HepG2 (cell line): ENCODE data around the gene SULT2B1. TPM values are rescaled to one million over a fixed set of nuclear protein-coding genes. Genes with fewer than 3 reads are reported as not detected.

Experiments
- ATAC-seq: fragments of 200-7000 bp; cut with Tn5 transposase; 3 replicates; pipeline ENCODE4 v1.9.1; 2020; ENCODE audit warnings: mild to moderate bottlenecking, moderate library complexity
- BruUV-seq: library from RNA; stranded (reverse); fragments of 400-500 nt; replicated peaks from 2 replicates; lab custom pipeline; 2021; lab: Mats Ljungman, UMichigan
- CTCF ChIA-PET: fragments of 300-600 bp; formaldehyde crosslinking; extraction: SDS; loops from one replicate; lab custom pipeline; 2021; ENCODE audit warnings: low total read pairs, inconsistent platforms, low intra/inter-chr PET ratio; lab: Yijun Ruan, JAX
- POLR2A ChIA-PET: fragments of 350-600 bp; sonication (Branson Sonifier 250); formaldehyde crosslinking; loops from one replicate; lab custom pipeline; 2020; ENCODE audit warnings: antibody characterized with exemption, inconsistent platforms; lab: Yijun Ruan, JAX
- DNase-seq: peaks from one replicate; pipeline ENCODE4 v3.0.0-alpha.2; 2015; ENCODE audit warnings: low spot score
- FAIRE-seq: peaks from 3 replicates; lab custom pipeline; 2011; peaks lifted over from hg19 to GRCh38; lab: Jason Lieb, UNC
- H2AFZ ChIP-seq: one replicate; pipeline ENCODE4 v1.6.1; 2011; ENCODE audit warnings: low read length, inconsistent platforms
- H3K27ac ChIP-seq: fragments of 300-600 bp; 3 replicates; pipeline ENCODE4 v1.8.0; 2011; ENCODE audit warnings: mixed run types, mild to moderate bottlenecking, mixed read lengths, low read length, inconsistent platforms; ENCODE audit not compliant: insufficient read depth; ENCODE audit errors: extremely low read length
- H3K27me3 ChIP-seq, 2 experiments: fragments of 200-600 bp in 1 of 2; 2 replicates in 1 of 2; 3 replicates in 1 of 2; pipeline versions ENCODE4 v1.6.0 to v1.8.0; 2011; ENCODE audit warnings: low read length in 2 of 2, mild to moderate bottlenecking in 2 of 2, moderate library complexity in 2 of 2, inconsistent platforms in 1 of 2; ENCODE audit not compliant: insufficient read depth in 2 of 2, control insufficient read depth in 1 of 2
- H3K36me3 ChIP-seq, 2 experiments: fragments of 200-600 bp in 1 of 2; replicated peaks in 1 of 2; 2 replicates in 1 of 2; 3 replicates in 1 of 2; pipeline versions ENCODE4 v1.5.1 to v1.8.0; 2011; ENCODE audit warnings: low read length in 2 of 2, inconsistent platforms in 1 of 2; ENCODE audit not compliant: insufficient read depth in 2 of 2, control insufficient read depth in 1 of 2
- H3K4me1 ChIP-seq: 2 replicates; pipeline ENCODE4 v1.5.1; 2012; ENCODE audit warnings: low read length, inconsistent platforms; ENCODE audit not compliant: insufficient read depth
- H3K4me2 ChIP-seq: 2 replicates; pipeline ENCODE4 v1.6.0; 2011; ENCODE audit warnings: low read depth, low read length, inconsistent platforms
- H3K4me3 ChIP-seq, 3 experiments: fragments of 200-600 bp in 1 of 3; sonication (generic), shearing (Covaris generic) in 1 of 3; replicated peaks in 1 of 3; 2 replicates each; pipeline ENCODE4 v1.5.1; 2011 to 2016; ENCODE audit warnings: low read length in 3 of 3, inconsistent platforms in 2 of 3, low read depth in 2 of 3, mild to moderate bottlenecking in 2 of 3, control low read depth in 1 of 3, mixed read lengths in 1 of 3; ENCODE audit not compliant: insufficient read depth in 1 of 3
- H3K79me2 ChIP-seq: one replicate; pipeline ENCODE4 v1.6.1; 2011; ENCODE audit warnings: low read length, inconsistent platforms; ENCODE audit not compliant: insufficient read depth
- H3K9ac ChIP-seq: 2 replicates; pipeline ENCODE4 v1.6.0; 2011; ENCODE audit warnings: mild to moderate bottlenecking, low read depth, low read length, inconsistent platforms; ENCODE audit not compliant: insufficient read depth
- H3K9me3 ChIP-seq: 2 replicates; pipeline ENCODE4 v1.5.1; 2012; ENCODE audit warnings: mild to moderate bottlenecking, low read length
- H4K20me1 ChIP-seq: 2 replicates; pipeline ENCODE4 v1.6.0; 2011; ENCODE audit warnings: inconsistent platforms, mild to moderate bottlenecking, low read length, moderate library complexity; ENCODE audit not compliant: insufficient read depth
- HNRNPL ChIP-seq: fragments of 200-400 bp; formaldehyde crosslinking; IDR thresholded peaks from 2 replicates; pipeline ENCODE4 v1.6.1; 2017; ENCODE audit warnings: mild to moderate bottlenecking, low read depth, low read length
- NFAT5 ChIP-seq: sonication (generic); formaldehyde crosslinking; IDR thresholded peaks from 2 replicates; pipeline ENCODE4 v1.4.0; 2020; ENCODE audit warnings: missing genetic modification reagents
- ZNF432 ChIP-seq: sonication (generic); formaldehyde crosslinking; IDR thresholded peaks from 2 replicates; pipeline ENCODE4 v1.5.0; 2020; ENCODE audit warnings: missing genetic modification reagents, mild to moderate bottlenecking, borderline replicate concordance
- ZNF788 ChIP-seq: sonication (generic); formaldehyde crosslinking; IDR thresholded peaks from 2 replicates; pipeline ENCODE4 v1.5.0; 2020; ENCODE audit warnings: mild to moderate bottlenecking, missing genetic modification reagents, borderline replicate concordance
- WGBS: methylation state at CpG from one replicate; pipeline ENCODE4 v1.1.6; 2017; ENCODE audit warnings: low lambda C conversion rate; 5-methylcytosine and 5-hydroxymethylcytosine counted together
- in situ Hi-C: cut with HindIII; loops from 2 replicates; pipeline ENCODE4 v1.10.0; 2017; ENCODE audit warnings: low pct_unique_long_range_greater_than_20kb; ENCODE audit not compliant: extremely low pct_ligation_motif_present
- intact Hi-C: fragments of 100-400 bp; cut with micrococcal nuclease; formaldehyde crosslinking; loops from one replicate; pipeline ENCODE4 v1.10.0; 2022; ENCODE audit not compliant: unreplicated experiment
- polyA plus RNA-seq, 8 experiments: library from polyadenylated mRNA; depleted of rRNA in 3 of 8; stranded (reverse) in 7 of 8; unstranded in 1 of 8; fragments of >200 nt; fragmentation: Illumina TruSeq in 4 of 8; extraction: Trizol in 4 of 8; gene quantifications; 2 replicates each; pipeline versions ENCODE4 v1.2.1 to v1.2.3, GENCODE V29; 2011 to 2016; ENCODE audit warnings: low read depth in 4 of 8, missing spikeins in 1 of 8, mixed read lengths in 1 of 8; ENCODE audit not compliant: insufficient read depth in 1 of 8
- total RNA-seq, 5 experiments: library from RNA; depleted of rRNA; stranded (reverse); fragments of >200 nt; fragmentation: Illumina TruSeq; extraction: Trizol; gene quantifications; 2 replicates each; pipeline ENCODE4 v1.2.3, GENCODE V29; 2016; ENCODE audit warnings: low read depth in 1 of 5

SULT2B1 gene
- total and polyA plus RNA-seq, 2 of the 13 experiments (the other 11 are each of a cell fraction or from before 2014, with no cell fraction given), result 0.13 TPM; not detected in 1

DNA sequence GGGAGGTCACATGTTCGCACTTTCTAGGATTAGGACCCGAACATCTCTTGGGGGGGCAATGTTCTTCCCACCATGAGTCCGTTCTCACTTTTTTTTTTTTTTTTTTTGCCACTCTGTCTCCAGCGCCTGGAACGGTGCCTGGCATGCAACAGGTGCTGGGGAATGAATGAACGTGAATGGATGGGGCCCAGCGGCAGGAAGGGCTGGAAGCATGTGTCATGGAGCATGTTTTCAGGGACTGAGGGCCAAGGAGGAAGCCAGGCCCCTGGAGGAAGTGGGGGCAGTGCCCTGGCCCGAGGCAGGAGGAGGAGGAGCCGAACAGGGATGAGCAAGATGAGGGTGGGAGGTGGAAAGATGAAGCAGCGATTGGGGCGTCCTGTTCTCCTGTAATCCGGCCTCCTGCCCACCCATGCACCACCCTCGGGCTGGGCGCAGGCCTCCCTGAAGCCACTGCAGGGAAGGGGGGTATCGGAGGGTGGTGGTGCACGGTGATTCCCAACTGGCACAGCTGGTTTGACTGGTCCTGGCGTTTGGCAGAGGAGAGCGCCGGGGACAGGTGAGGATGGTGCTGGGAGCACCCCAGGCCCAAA lies 8.8 kb upstream of the SULT2B1 start:
- no peak for TF ChIP-seq NFAT5
- TF ChIP-seq ZNF432 (CRISPR knock-in tag), result no peak
- TF ChIP-seq ZNF788 (CRISPR knock-in tag), result no peak
- TF ChIP-seq HNRNPL, result 0 out of 2 replicates have a peak, but pooled peaks have one; percentile 46
- intact Hi-C loops (no loop called here), in situ Hi-C loops (no loop called here)
- Histone ChIP-seq H3K27me3 (0 out of 5 replicates have a peak, but pooled peaks cover 0 to 2% of the 10 kb centered on the region in 2 experiments), H3K4me3 (no peak overlapping the region), H3K79me2 (no peaks in the 10 kb centered on the region), H4K20me1 (no peaks in the 10 kb centered on the region), H2AFZ (no peak overlapping the region), H3K9me3 (no peaks in the 10 kb centered on the region), H3K4me2 (no peak overlapping the region), H3K27ac (no peak overlapping the region), H3K36me3 (no peaks in the 10 kb centered on the region), H3K9ac (no peak overlapping the region), H3K4me1 (peaks cover 10% of the 10 kb centered on the region; the same call in 1 of the 2 replicates)
- 34% methylated on average over 16 of the region's 19 CpGs for WGBS
- no peak for FAIRE-seq
- BruUV-seq, result no TSS peak
- CTCF ChIA-PET, result no interaction called here
- POLR2A ChIA-PET, result no interaction called here
- no peak for DNase-seq
- no peak for ATAC-seq
